HepG2 (cell line): Measurements from ENCODE around the gene THUMPD1. TPM values are rescaled to one million over a fixed set of nuclear protein-coding genes. Genes with fewer than 3 reads are reported as not detected.

Source experiments
- ATAC-seq: fragments of 200-7000 bp; cut with Tn5 transposase; 3 replicates; pipeline ENCODE4 v1.9.1; 2020; ENCODE audit warnings: mild to moderate bottlenecking, moderate library complexity
- BruUV-seq: library from RNA; stranded (reverse); fragments of 400-500 nt; replicated peaks from 2 replicates; lab custom pipeline; 2021; lab: Mats Ljungman, UMichigan
- CTCF ChIA-PET: fragments of 300-600 bp; formaldehyde crosslinking; extraction: SDS; loops from one replicate; lab custom pipeline; 2021; ENCODE audit warnings: low total read pairs, inconsistent platforms, low intra/inter-chr PET ratio; lab: Yijun Ruan, JAX
- POLR2A ChIA-PET: fragments of 350-600 bp; sonication (Branson Sonifier 250); formaldehyde crosslinking; loops from one replicate; lab custom pipeline; 2020; ENCODE audit warnings: antibody characterized with exemption, inconsistent platforms; lab: Yijun Ruan, JAX
- DNase-seq: peaks from one replicate; pipeline ENCODE4 v3.0.0-alpha.2; 2015; ENCODE audit warnings: low spot score
- FAIRE-seq: peaks from 3 replicates; lab custom pipeline; 2011; peaks lifted over from hg19 to GRCh38; lab: Jason Lieb, UNC
- H2AFZ ChIP-seq: one replicate; pipeline ENCODE4 v1.6.1; 2011; ENCODE audit warnings: low read length, inconsistent platforms
- H3K27ac ChIP-seq: fragments of 300-600 bp; 3 replicates; pipeline ENCODE4 v1.8.0; 2011; ENCODE audit warnings: mixed run types, mild to moderate bottlenecking, mixed read lengths, low read length, inconsistent platforms; ENCODE audit not compliant: insufficient read depth; ENCODE audit errors: extremely low read length
- H3K27me3 ChIP-seq, 2 experiments: fragments of 200-600 bp in 1 of 2; 2 replicates in 1 of 2; 3 replicates in 1 of 2; pipeline versions ENCODE4 v1.6.0 to v1.8.0; 2011; ENCODE audit warnings: low read length in 2 of 2, mild to moderate bottlenecking in 2 of 2, moderate library complexity in 2 of 2, inconsistent platforms in 1 of 2; ENCODE audit not compliant: insufficient read depth in 2 of 2, control insufficient read depth in 1 of 2
- H3K36me3 ChIP-seq, 2 experiments: fragments of 200-600 bp in 1 of 2; replicated peaks in 1 of 2; 2 replicates in 1 of 2; 3 replicates in 1 of 2; pipeline versions ENCODE4 v1.5.1 to v1.8.0; 2011; ENCODE audit warnings: low read length in 2 of 2, inconsistent platforms in 1 of 2; ENCODE audit not compliant: insufficient read depth in 2 of 2, control insufficient read depth in 1 of 2
- H3K4me1 ChIP-seq: 2 replicates; pipeline ENCODE4 v1.5.1; 2012; ENCODE audit warnings: low read length, inconsistent platforms; ENCODE audit not compliant: insufficient read depth
- H3K4me2 ChIP-seq: 2 replicates; pipeline ENCODE4 v1.6.0; 2011; ENCODE audit warnings: low read depth, low read length, inconsistent platforms
- H3K4me3 ChIP-seq, 3 experiments: fragments of 200-600 bp in 1 of 3; sonication (generic), shearing (Covaris generic) in 1 of 3; replicated peaks in 1 of 3; 2 replicates each; pipeline ENCODE4 v1.5.1; 2011 to 2016; ENCODE audit warnings: low read length in 3 of 3, inconsistent platforms in 2 of 3, low read depth in 2 of 3, mild to moderate bottlenecking in 2 of 3, control low read depth in 1 of 3, mixed read lengths in 1 of 3; ENCODE audit not compliant: insufficient read depth in 1 of 3
- H3K79me2 ChIP-seq: one replicate; pipeline ENCODE4 v1.6.1; 2011; ENCODE audit warnings: low read length, inconsistent platforms; ENCODE audit not compliant: insufficient read depth
- H3K9ac ChIP-seq: 2 replicates; pipeline ENCODE4 v1.6.0; 2011; ENCODE audit warnings: mild to moderate bottlenecking, low read depth, low read length, inconsistent platforms; ENCODE audit not compliant: insufficient read depth
- H3K9me3 ChIP-seq: 2 replicates; pipeline ENCODE4 v1.5.1; 2012; ENCODE audit warnings: mild to moderate bottlenecking, low read length
- H4K20me1 ChIP-seq: 2 replicates; pipeline ENCODE4 v1.6.0; 2011; ENCODE audit warnings: inconsistent platforms, mild to moderate bottlenecking, low read length, moderate library complexity; ENCODE audit not compliant: insufficient read depth
- ARNT2 ChIP-seq: sonication (generic); formaldehyde crosslinking; IDR thresholded peaks from 2 replicates; pipeline ENCODE4 v1.8.0; 2022; ENCODE audit warnings: mild to moderate bottlenecking, low read depth, missing genetic modification reagents, moderate library complexity
- JARID2 ChIP-seq: sonication (generic); formaldehyde crosslinking; IDR thresholded peaks from 2 replicates; pipeline ENCODE4 v1.8.1; 2023; ENCODE audit warnings: missing genetic modification reagents, inconsistent platforms; ENCODE audit not compliant: insufficient replicate concordance
- KDM3A ChIP-seq: IDR thresholded peaks from 2 replicates; pipeline ENCODE4 v1.6.1; 2018; ENCODE audit warnings: low read depth, missing compliant biosample characterization
- MAFF ChIP-seq: IDR thresholded peaks from 2 replicates; pipeline ENCODE4 v1.6.1; 2011; ENCODE audit warnings: low read depth, low read length, improper control_type of control experiment
- MED8 ChIP-seq: sonication (generic); formaldehyde crosslinking; IDR thresholded peaks from 2 replicates; pipeline ENCODE4 v1.8.1; 2023; ENCODE audit warnings: mild to moderate bottlenecking, missing genetic modification reagents; ENCODE audit not compliant: insufficient replicate concordance
- MTF1 ChIP-seq: sonication (generic); formaldehyde crosslinking; IDR thresholded peaks from 2 replicates; pipeline ENCODE4 v1.5.0; 2020; ENCODE audit warnings: missing genetic modification reagents
- NR2F6 ChIP-seq, 2 experiments: IDR thresholded peaks; 2 replicates each; pipeline ENCODE4 v1.6.1; 2016; ENCODE audit warnings: antibody characterized with exemption in 1 of 2, mild to moderate bottlenecking in 1 of 2
- RELA ChIP-seq: sonication (generic); formaldehyde crosslinking; IDR thresholded peaks from 2 replicates; pipeline ENCODE4 v1.4.0; 2020; ENCODE audit warnings: missing genetic modification reagents
- SMAD3 ChIP-seq: sonication (generic); formaldehyde crosslinking; IDR thresholded peaks from 2 replicates; pipeline ENCODE4 v1.4.0; 2020; ENCODE audit warnings: missing genetic modification reagents
- SMYD3 ChIP-seq: sonication (generic); formaldehyde crosslinking; IDR thresholded peaks from 2 replicates; pipeline ENCODE4 v1.8.1; 2023; ENCODE audit warnings: mild to moderate bottlenecking, missing genetic modification reagents
- YEATS4 ChIP-seq: sonication (generic); formaldehyde crosslinking; IDR thresholded peaks from 2 replicates; pipeline ENCODE4 v1.4.0; 2020; ENCODE audit warnings: missing genetic modification reagents, borderline replicate concordance
- ZNF124 ChIP-seq: sonication (generic); formaldehyde crosslinking; IDR thresholded peaks from 2 replicates; pipeline ENCODE4 v1.4.0; 2020; ENCODE audit warnings: missing genetic modification reagents
- ZNF33A ChIP-seq: sonication (generic); formaldehyde crosslinking; IDR thresholded peaks from 2 replicates; pipeline ENCODE4 v1.5.1; 2020; ENCODE audit warnings: missing genetic modification reagents, mild to moderate bottlenecking, moderate library complexity, borderline replicate concordance
- ZNF367 ChIP-seq: sonication (generic); formaldehyde crosslinking; IDR thresholded peaks from 2 replicates; pipeline ENCODE4 v1.4.0; 2020; ENCODE audit warnings: missing genetic modification reagents, borderline replicate concordance
- ZNF782 ChIP-seq: sonication (generic); formaldehyde crosslinking; IDR thresholded peaks from 2 replicates; pipeline ENCODE4 v1.4.0; 2020; ENCODE audit warnings: missing genetic modification reagents, mild to moderate bottlenecking, borderline replicate concordance
- ZSCAN20 ChIP-seq: sonication (generic); formaldehyde crosslinking; IDR thresholded peaks from 2 replicates; pipeline ENCODE4 v1.4.0; 2020; ENCODE audit warnings: missing genetic modification reagents, mild to moderate bottlenecking, borderline replicate concordance
- WGBS: methylation state at CpG from one replicate; pipeline ENCODE4 v1.1.6; 2017; ENCODE audit warnings: low lambda C conversion rate; 5-methylcytosine and 5-hydroxymethylcytosine counted together
- in situ Hi-C: cut with HindIII; loops from 2 replicates; pipeline ENCODE4 v1.10.0; 2017; ENCODE audit warnings: low pct_unique_long_range_greater_than_20kb; ENCODE audit not compliant: extremely low pct_ligation_motif_present
- intact Hi-C: fragments of 100-400 bp; cut with micrococcal nuclease; formaldehyde crosslinking; loops from one replicate; pipeline ENCODE4 v1.10.0; 2022; ENCODE audit not compliant: unreplicated experiment
- polyA plus RNA-seq, 8 experiments: library from polyadenylated mRNA; depleted of rRNA in 3 of 8; stranded (reverse) in 7 of 8; unstranded in 1 of 8; fragments of >200 nt; fragmentation: Illumina TruSeq in 4 of 8; extraction: Trizol in 4 of 8; gene quantifications; 2 replicates each; pipeline versions ENCODE4 v1.2.1 to v1.2.3, GENCODE V29; 2011 to 2016; ENCODE audit warnings: low read depth in 4 of 8, missing spikeins in 1 of 8, mixed read lengths in 1 of 8; ENCODE audit not compliant: insufficient read depth in 1 of 8
- total RNA-seq, 5 experiments: library from RNA; depleted of rRNA; stranded (reverse); fragments of >200 nt; fragmentation: Illumina TruSeq; extraction: Trizol; gene quantifications; 2 replicates each; pipeline ENCODE4 v1.2.3, GENCODE V29; 2016; ENCODE audit warnings: low read depth in 1 of 5
- TF ChIP-seq, protein P1 (sequence below): sonication (generic); formaldehyde crosslinking; conservative IDR thresholded peaks from 2 replicates; pipeline ENCODE4 v1.4.0; 2020; ENCODE audit warnings: mild to moderate bottlenecking, missing genetic modification reagents, moderate library complexity
- TF ChIP-seq, protein P2 (sequence below): sonication (generic); formaldehyde crosslinking; IDR thresholded peaks from 2 replicates; pipeline ENCODE4 v1.8.1; 2023; ENCODE audit warnings: missing genetic modification reagents, mild to moderate bottlenecking, borderline replicate concordance
- TF ChIP-seq, protein P3 (sequence below): sonication (generic); formaldehyde crosslinking; IDR thresholded peaks from 2 replicates; pipeline ENCODE4 v1.9.0; 2021; ENCODE audit warnings: missing genetic modification reagents, borderline replicate concordance

The THUMPD1 gene
- total and polyA plus RNA-seq, 2 of the 13 experiments (the other 11 are each of a cell fraction or from before 2014, with no cell fraction given): 22.7 to 69.1 TPM

DNA sequence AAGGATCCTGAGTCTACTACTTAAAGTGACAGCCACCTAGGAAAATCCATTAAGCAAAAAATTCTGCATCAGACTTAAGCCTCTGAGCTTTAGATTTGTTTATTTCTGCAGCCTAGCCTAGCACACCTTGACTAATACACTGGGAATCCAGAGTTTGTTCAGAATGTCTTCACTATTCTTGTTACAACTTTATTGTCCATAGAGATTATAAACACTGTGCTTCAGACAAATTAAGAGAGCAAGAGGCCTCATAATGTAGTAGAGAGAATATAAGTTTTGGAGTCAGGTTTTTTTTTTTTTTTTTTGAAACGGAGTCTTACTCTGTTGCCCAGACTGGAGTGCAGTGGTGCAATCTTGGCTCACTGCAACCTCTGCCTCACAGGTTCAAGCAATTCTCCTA is 8.9 kb upstream of the THUMPD1 start (continued):
- TF ChIP-seq, protein P1, sequence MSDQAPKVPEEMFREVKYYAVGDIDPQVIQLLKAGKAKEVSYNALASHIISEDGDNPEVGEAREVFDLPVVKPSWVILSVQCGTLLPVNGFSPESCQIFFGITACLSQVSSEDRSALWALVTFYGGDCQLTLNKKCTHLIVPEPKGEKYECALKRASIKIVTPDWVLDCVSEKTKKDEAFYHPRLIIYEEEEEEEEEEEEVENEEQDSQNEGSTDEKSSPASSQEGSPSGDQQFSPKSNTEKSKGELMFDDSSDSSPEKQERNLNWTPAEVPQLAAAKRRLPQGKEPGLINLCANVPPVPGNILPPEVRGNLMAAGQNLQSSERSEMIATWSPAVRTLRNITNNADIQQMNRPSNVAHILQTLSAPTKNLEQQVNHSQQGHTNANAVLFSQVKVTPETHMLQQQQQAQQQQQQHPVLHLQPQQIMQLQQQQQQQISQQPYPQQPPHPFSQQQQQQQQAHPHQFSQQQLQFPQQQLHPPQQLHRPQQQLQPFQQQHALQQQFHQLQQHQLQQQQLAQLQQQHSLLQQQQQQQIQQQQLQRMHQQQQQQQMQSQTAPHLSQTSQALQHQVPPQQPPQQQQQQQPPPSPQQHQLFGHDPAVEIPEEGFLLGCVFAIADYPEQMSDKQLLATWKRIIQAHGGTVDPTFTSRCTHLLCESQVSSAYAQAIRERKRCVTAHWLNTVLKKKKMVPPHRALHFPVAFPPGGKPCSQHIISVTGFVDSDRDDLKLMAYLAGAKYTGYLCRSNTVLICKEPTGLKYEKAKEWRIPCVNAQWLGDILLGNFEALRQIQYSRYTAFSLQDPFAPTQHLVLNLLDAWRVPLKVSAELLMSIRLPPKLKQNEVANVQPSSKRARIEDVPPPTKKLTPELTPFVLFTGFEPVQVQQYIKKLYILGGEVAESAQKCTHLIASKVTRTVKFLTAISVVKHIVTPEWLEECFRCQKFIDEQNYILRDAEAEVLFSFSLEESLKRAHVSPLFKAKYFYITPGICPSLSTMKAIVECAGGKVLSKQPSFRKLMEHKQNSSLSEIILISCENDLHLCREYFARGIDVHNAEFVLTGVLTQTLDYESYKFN (CRISPR knock-in tag): no peak
- TF ChIP-seq ZNF33A: no peak
- TF ChIP-seq ZSCAN20 (CRISPR knock-in tag): no peak
- TF ChIP-seq RELA: no peak
- TF ChIP-seq, all 625 proteins: peak for 0

DNA sequence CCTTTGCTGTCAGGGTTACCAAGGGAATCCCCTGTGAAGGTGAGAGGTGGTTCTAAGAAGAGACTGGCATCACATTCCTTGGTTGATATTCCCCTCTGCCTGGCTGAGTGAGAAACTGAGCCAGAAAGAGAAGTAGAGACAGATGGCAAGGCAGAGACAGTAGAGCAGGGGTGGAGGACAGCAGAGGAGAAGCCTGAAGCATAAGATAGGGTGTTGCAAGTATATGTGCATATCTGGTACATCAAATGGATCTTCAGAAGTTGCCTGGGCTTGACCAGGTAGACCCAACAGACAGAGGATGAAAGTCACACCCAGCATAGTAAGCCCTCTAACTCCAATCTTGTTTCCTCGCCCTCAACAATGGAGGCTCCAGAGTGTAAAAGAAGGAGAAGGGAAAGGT is 7.9 kb upstream of the THUMPD1 start:
- H2AFZ ChIP-seq: no peak overlapping the region
- intact Hi-C loops (no loop called here), in situ Hi-C loops (no loop called here)
- no peaks in the 10 kb centered on the region for H3K27me3 ChIP-seq
- no peak for ATAC-seq
- H3K4me2 ChIP-seq: no peak overlapping the region
- no peak for DNase-seq
- WGBS: 89% methylated on average over 1 of the region's 1 CpG
- no peak for FAIRE-seq
- no peaks in the 10 kb centered on the region for H4K20me1 ChIP-seq
- no peak overlapping the region for H3K4me3 ChIP-seq
- no peak overlapping the region for H3K9ac ChIP-seq
- no peak overlapping the region for H3K27ac ChIP-seq
- H3K9me3 ChIP-seq: peaks cover 16% of the 10 kb centered on the region
- no peaks in the 10 kb centered on the region for H3K79me2 ChIP-seq
- peaks cover 9% of the 10 kb centered on the region for H3K4me1 ChIP-seq
- ChIA-PET CTCF (no interaction called here), POLR2A (no interaction called here)
- no peaks in the 10 kb centered on the region for H3K36me3 ChIP-seq
- BruUV-seq: no TSS peak
- TF ChIP-seq SMYD3 (CRISPR knock-in tag) (no peak), MAFF (no peak), ZNF124 (CRISPR knock-in tag) (no peak), ARNT2 (CRISPR knock-in tag) (no peak), NR2F6 (IDR thresholded peaks at IDR 0.05) (no peak), NR2F6 (CRISPR knock-in tag; IDR thresholded peaks at IDR 0.05) (no peak), MED8 (no peak), ZNF782 (CRISPR knock-in tag) (no peak), MTF1 (no peak), ZNF367 (CRISPR knock-in tag) (no peak), SMAD3 (CRISPR knock-in tag) (no peak), KDM3A (CRISPR knock-in tag) (no peak), JARID2 (no peak), YEATS4 (CRISPR knock-in tag) (no peak)
- TF ChIP-seq, protein P2, sequence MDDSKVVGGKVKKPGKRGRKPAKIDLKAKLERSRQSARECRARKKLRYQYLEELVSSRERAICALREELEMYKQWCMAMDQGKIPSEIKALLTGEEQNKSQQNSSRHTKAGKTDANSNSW (CRISPR knock-in tag): no peak
- TF ChIP-seq, protein P3, sequence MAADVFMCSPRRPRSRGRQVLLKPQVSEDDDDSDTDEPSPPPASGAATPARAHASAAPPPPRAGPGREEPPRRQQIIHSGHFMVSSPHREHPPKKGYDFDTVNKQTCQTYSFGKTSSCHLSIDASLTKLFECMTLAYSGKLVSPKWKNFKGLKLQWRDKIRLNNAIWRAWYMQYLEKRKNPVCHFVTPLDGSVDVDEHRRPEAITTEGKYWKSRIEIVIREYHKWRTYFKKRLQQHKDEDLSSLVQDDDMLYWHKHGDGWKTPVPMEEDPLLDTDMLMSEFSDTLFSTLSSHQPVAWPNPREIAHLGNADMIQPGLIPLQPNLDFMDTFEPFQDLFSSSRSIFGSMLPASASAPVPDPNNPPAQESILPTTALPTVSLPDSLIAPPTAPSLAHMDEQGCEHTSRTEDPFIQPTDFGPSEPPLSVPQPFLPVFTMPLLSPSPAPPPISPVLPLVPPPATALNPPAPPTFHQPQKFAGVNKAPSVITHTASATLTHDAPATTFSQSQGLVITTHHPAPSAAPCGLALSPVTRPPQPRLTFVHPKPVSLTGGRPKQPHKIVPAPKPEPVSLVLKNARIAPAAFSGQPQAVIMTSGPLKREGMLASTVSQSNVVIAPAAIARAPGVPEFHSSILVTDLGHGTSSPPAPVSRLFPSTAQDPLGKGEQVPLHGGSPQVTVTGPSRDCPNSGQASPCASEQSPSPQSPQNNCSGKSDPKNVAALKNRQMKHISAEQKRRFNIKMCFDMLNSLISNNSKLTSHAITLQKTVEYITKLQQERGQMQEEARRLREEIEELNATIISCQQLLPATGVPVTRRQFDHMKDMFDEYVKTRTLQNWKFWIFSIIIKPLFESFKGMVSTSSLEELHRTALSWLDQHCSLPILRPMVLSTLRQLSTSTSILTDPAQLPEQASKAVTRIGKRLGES (CRISPR knock-in tag): no peak
